SK-MEL-5 (cell line): Measurements from ENCODE around the gene CRYBB3. TPM values are rescaled to one million over a fixed set of nuclear protein-coding genes. Genes with fewer than 3 reads are reported as not detected.

Experiments used
- DNase-seq: peaks from one replicate; pipeline ENCODE4 v3.0.0-alpha.2; 2016; ENCODE audit warnings: low read depth, low spot score
- in situ Hi-C: cut with HindIII; loops from 2 replicates; pipeline ENCODE4 v1.10.0; 2016; ENCODE audit warnings: low sequenced_read_pairs, high pct_unique_total_duplicates, low pct_unique_long_range_greater_than_20kb
- polyA plus RNA-seq, 2 experiments: library from polyadenylated mRNA; depleted of rRNA; stranded (reverse); fragments of >200 nt; gene quantifications; 2 replicates each; pipeline ENCODE4 v1.2.3, GENCODE V29; 2015
- total RNA-seq: library from RNA; depleted of rRNA; stranded (reverse); fragments of >200 nt; shearing (Covaris generic); gene quantifications from 2 replicates; pipeline ENCODE4 v1.2.3, GENCODE V29; 2014; rRNA removed

The CRYBB3 gene
- 0.24 TPM in 1 of 2 replicates, not detected in the other for total RNA-seq
- not detected in 2 replicates for polyA plus RNA-seq (2015; cell fraction: cytosol; rRNA removed)
- 0.51 TPM in 1 of 2 replicates, not detected in the other for polyA plus RNA-seq (2015; cell fraction: nucleus; rRNA removed)

GRCh38 chr22:25199731-25200520 lies at the start of gene CRYBB3:
Gene CRYBB3, plus strand, starts transcription at chr22:25199858. Its CDS starts 1,539 bp downstream, at chr22:25201397.
- no peak for DNase-seq

GRCh38 chr22:25153961-25154666 lies 45.5 kb upstream of the CRYBB3 start:
- in situ Hi-C loops: no loop called here
- peak; percentile 42 for DNase-seq

More at GRCh38 chr22:25199731-25200520, at the start of gene CRYBB3:
- in situ Hi-C loops: no loop called here

GRCh38 chr22:25154667-25154999 lies 45.0 kb upstream of the CRYBB3 start:
- in situ Hi-C loops: no loop called here
- DNase-seq: no peak

- in situ Hi-C loops: no loop called here
- DNase-seq: no peak
These were observed 42.9 kb upstream of the CRYBB3 start for GRCh38 chr22:25156736-25157135.

GRCh38 chr22:25159028-25159427 lies 40.6 kb upstream of the CRYBB3 start:
- in situ Hi-C loops: no loop called here
- no peak for DNase-seq

- in situ Hi-C loops: no loop called here
These were observed 39.3 kb upstream of the CRYBB3 start for GRCh38 chr22:25160120-25160996.

GRCh38 chr22:25161017-25161915 lies 38.4 kb upstream of the CRYBB3 start:
- in situ Hi-C loops: no loop called here
- DNase-seq: no peak

More at GRCh38 chr22:25160120-25160996, 39.3 kb upstream of the CRYBB3 start:
- no peak for DNase-seq

GRCh38 chr22:25161916-25162530 lies 37.6 kb upstream of the CRYBB3 start:
- DNase-seq: no peak
- in situ Hi-C loops: no loop called here

GRCh38 chr22:25162561-25162960 lies 37.1 kb upstream of the CRYBB3 start:
- DNase-seq: no peak
- in situ Hi-C loops: no loop called here

- DNase-seq: no peak
These were observed 33.9 kb upstream of the CRYBB3 start for GRCh38 chr22:25165785-25166184.

GRCh38 chr22:25166266-25167040 lies 33.2 kb upstream of the CRYBB3 start:
- DNase-seq: no peak
- in situ Hi-C loops: no loop called here

More at GRCh38 chr22:25165785-25166184, 33.9 kb upstream of the CRYBB3 start:
- in situ Hi-C loops: no loop called here

- DNase-seq: no peak
- in situ Hi-C loops: no loop called here
These were observed 32.6 kb upstream of the CRYBB3 start for GRCh38 chr22:25167082-25167481.

GRCh38 chr22:25167834-25168601 lies 31.6 kb upstream of the CRYBB3 start:
- in situ Hi-C loops: no loop called here

GRCh38 chr22:25169278-25170031 lies 30.2 kb upstream of the CRYBB3 start:
- no peak for DNase-seq
- in situ Hi-C loops: no loop called here

More at GRCh38 chr22:25167834-25168601, 31.6 kb upstream of the CRYBB3 start:
- DNase-seq: no peak
